Kidney (tissue), 14 donors: ENCODE results near the gene JUNB. TPM values are rescaled to one million over a fixed set of nuclear protein-coding genes. Genes with fewer than 3 reads are reported as not detected.

Experiments used
- DNase-seq, 5 donors: peaks; one replicate each; pipeline ENCODE4 v3.0.0-alpha.2; 2013 to 2020
- FAIRE-seq: peaks from 2 replicates; lab custom pipeline; 2012; peaks lifted over from hg19 to GRCh38; lab: Jason Lieb, UNC
- H3K27ac ChIP-seq, 2 donors: one replicate each; pipeline ENCODE4 v1.7.0; 2013; ENCODE audit warnings: low read depth in 2 of 2, low read length in 2 of 2, inconsistent platforms in 1 of 2
- H3K27me3 ChIP-seq: one replicate; pipeline ENCODE4 v1.7.1; 2013; ENCODE audit warnings: low read length, inconsistent platforms; ENCODE audit not compliant: control insufficient read depth, insufficient read depth
- H3K36me3 ChIP-seq, 3 donors: one replicate each; pipeline versions ENCODE4 v1.7.0 to v1.7.1; 2013; ENCODE audit warnings: low read length in 3 of 3, control low read depth in 1 of 3, inconsistent platforms in 1 of 3; ENCODE audit not compliant: insufficient read depth in 3 of 3, control insufficient read depth in 2 of 3
- H3K4me1 ChIP-seq, 3 donors: one replicate each; pipeline versions ENCODE4 v1.7.0 to v1.7.1; 2013; ENCODE audit warnings: low read length in 3 of 3, inconsistent platforms in 1 of 3, low read depth in 1 of 3; ENCODE audit not compliant: control insufficient read depth in 2 of 3, insufficient read depth in 2 of 3
- H3K4me3 ChIP-seq, 3 donors: one replicate each; pipeline versions ENCODE4 v1.7.0 to v1.8.1; 2013; ENCODE audit warnings: low read length in 3 of 3, control low read depth in 1 of 3, inconsistent platforms in 1 of 3
- H3K9ac ChIP-seq, 3 donors: one replicate each; pipeline versions ENCODE4 v1.7.0 to v1.7.1; 2013; ENCODE audit warnings: low read length in 3 of 3, control low read depth in 1 of 3, inconsistent platforms in 1 of 3
- H3K9me3 ChIP-seq, 3 donors: one replicate each; pipeline versions ENCODE4 v1.7.0 to v1.7.1; 2013; ENCODE audit warnings: low read length in 3 of 3, control low read depth in 1 of 3, inconsistent platforms in 1 of 3; ENCODE audit not compliant: control insufficient read depth in 2 of 3, insufficient read depth in 1 of 3
- CTCF ChIP-seq: IDR thresholded peaks from 3 replicates; pipeline ENCODE4 v1.5.1; 2012; ENCODE audit warnings: mild to moderate bottlenecking, moderate library complexity, borderline replicate concordance; ENCODE audit not compliant: insufficient read depth; ENCODE audit errors: extremely low read depth
- intact Hi-C: fragments of 100-400 bp; cut with DNase I; formaldehyde crosslinking; loops from one replicate; pipeline ENCODE4 v1.11.1; 2022
- polyA plus RNA-seq: library from polyadenylated mRNA; stranded (reverse); fragments of 350-450 nt; fragmentation: Illumina TruSeq; extraction: RNeasy Lipid Tissue Mini Kit (QIAGEN cat#74804); gene quantifications from one replicate; pipeline ENCODE4 v1.2.3, GENCODE V29; 2014; ENCODE audit warnings: low read depth, low replicate concordance; ENCODE audit not compliant: insufficient read depth
- total RNA-seq: library from RNA; stranded (reverse); fragmentation: NEBNext Ultra II Directional; extraction: Animal tissue kit (Norgen Biotek cat#: 25700); gene quantifications from one replicate; pipeline ENCODE4 v1.2.1, GENCODE V29; 2021
- donor health status: control.
- donor health status: control.
- donor health status: control.
- donor health status: control.
- donor health status: control.
- donor health status: DM: yes; HTN: yes; CAD: no.
- donor health status: Normal renal cell carcinoma (clear cell type).

Gene JUNB
- total and polyA plus RNA-seq, 2 donors from 2014 or later, result 128 to 142 TPM

- peaks cover 0 to 16% (median 2%) of the 10 kb centered on the region in 3 donors for H3K36me3 ChIP-seq
- FAIRE-seq, result no peak
- H3K9ac ChIP-seq, result no peak overlapping the region
- H3K9me3 ChIP-seq, result no peaks in the 10 kb centered on the region
- H3K4me3 ChIP-seq, result no peak overlapping the region
- peak in 4 of 5 donors; percentile 71 to 84 (median 78) for DNase-seq
- peaks cover 0 to 4% (median 4%) of the 10 kb centered on the region in 3 donors for H3K4me1 ChIP-seq
- H3K27ac ChIP-seq, result no peak overlapping the region
- no peak for TF ChIP-seq CTCF
- intact Hi-C loops, result no loop called here
- H3K27me3 ChIP-seq, result no peaks in the 10 kb centered on the region
Observed at GRCh38 chr19:12769689-12770088, 21.6 kb upstream of the JUNB start.

- Histone ChIP-seq H3K27me3 (no peaks in the 10 kb centered on the region), H3K4me3 (no peak overlapping the region), H3K4me1 (peaks cover 0 to 8% (median 4%) of the 10 kb centered on the region in 3 donors), H3K9ac (no peak overlapping the region), H3K27ac (no peak overlapping the region), H3K36me3 (peaks cover 0 to 8% (median 0%) of the 10 kb centered on the region in 3 donors), H3K9me3 (no peaks in the 10 kb centered on the region)
- no peak for TF ChIP-seq CTCF
- intact Hi-C loops, result no loop called here
- FAIRE-seq, result no peak
- DNase-seq, result no peak
Observed at GRCh38 chr19:12770922-12771321, 20.4 kb upstream of the JUNB start.

- no peaks in the 10 kb centered on the region for H3K9me3 ChIP-seq
- peaks cover 0 to 9% (median 4%) of the 10 kb centered on the region in 3 donors for H3K4me1 ChIP-seq
- H3K27ac ChIP-seq, result no peak overlapping the region
- intact Hi-C loops, result no loop called here
- TF ChIP-seq CTCF, result no peak
- DNase-seq, result no peak
- FAIRE-seq, result no peak
- no peak overlapping the region for H3K4me3 ChIP-seq
- H3K9ac ChIP-seq, result no peak overlapping the region
- peaks cover 0 to 7% (median 0%) of the 10 kb centered on the region in 3 donors for H3K36me3 ChIP-seq
- H3K27me3 ChIP-seq, result no peaks in the 10 kb centered on the region
Observed at GRCh38 chr19:12772323-12772722, 19.0 kb upstream of the JUNB start.

- Histone ChIP-seq H3K36me3 (peaks cover 0 to 7% (median 0%) of the 10 kb centered on the region in 3 donors), H3K27me3 (no peaks in the 10 kb centered on the region), H3K9ac (no peak overlapping the region), H3K4me3 (no peak overlapping the region), H3K27ac (no peak overlapping the region), H3K4me1 (peaks cover 0 to 13% (median 4%) of the 10 kb centered on the region in 3 donors), H3K9me3 (no peaks in the 10 kb centered on the region)
- peak in 1 of 5 donors; percentile 15 for DNase-seq
- no peak for FAIRE-seq
- TF ChIP-seq CTCF, result no peak
- intact Hi-C loops, result no loop called here
Observed at GRCh38 chr19:12773571-12773970, 17.7 kb upstream of the JUNB start.
